ENCODE data around the gene BAD.
A peak's percentile ranks its signal among the peaks of the same experiment; 100 is the strongest.
"Not testable (repeated sequence)": the region's sequence is repeated elsewhere in the genome, so short reads cannot be mapped to it uniquely, and the experiment has no call there.

BAD gene

DNA sequence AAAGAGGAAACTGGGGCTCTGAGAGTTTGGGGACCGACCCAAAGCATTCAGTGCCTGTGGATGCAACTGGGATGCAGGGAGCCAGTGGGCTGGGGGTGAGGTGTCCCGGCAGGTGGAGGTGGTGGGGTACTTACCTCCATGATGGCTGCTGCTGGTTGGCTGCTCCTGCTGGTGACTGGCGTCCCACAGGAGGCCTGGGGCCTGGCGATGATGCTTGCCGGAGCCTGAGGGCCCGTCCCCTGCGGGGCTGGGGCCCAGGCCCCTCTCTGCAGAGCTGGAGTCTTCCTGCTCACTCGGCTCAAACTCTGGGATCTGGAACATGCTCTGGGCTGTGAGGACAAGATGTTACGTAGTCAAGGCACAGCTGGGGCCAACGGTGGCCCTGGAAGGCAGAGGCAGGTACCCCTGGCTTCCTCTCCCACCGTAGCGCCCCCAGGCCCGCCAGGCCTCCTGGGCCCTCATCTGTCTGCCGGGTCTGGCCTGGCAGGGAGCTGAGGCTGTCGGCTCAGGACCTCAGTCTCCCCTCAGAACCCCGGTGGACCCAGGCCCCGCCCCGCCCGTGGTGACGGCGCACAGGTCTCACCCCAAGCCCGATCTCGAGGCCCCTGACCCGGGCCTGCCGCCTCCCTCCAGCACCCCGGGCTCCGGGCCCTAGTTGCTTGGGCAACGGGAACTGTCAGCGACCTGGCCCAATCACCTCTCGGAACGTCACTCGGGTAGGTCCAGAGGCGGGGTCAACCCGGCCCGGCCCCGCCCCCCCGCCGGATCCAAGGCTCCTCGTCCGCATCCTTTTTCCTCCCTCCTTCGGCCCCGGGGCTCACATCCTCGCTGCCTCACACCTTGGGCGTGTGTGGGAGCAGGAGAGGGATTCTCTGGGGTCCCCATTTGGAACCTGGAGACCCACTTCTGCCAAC, at the start of gene BAD:
BAD (minus strand) TSS at position 618 of the 914 bp plus-strand sequence; CDS start at position 321, 297 bp downstream.
- DNase-seq, result peak; percentile 77 to 98 (median 94)

DNA sequence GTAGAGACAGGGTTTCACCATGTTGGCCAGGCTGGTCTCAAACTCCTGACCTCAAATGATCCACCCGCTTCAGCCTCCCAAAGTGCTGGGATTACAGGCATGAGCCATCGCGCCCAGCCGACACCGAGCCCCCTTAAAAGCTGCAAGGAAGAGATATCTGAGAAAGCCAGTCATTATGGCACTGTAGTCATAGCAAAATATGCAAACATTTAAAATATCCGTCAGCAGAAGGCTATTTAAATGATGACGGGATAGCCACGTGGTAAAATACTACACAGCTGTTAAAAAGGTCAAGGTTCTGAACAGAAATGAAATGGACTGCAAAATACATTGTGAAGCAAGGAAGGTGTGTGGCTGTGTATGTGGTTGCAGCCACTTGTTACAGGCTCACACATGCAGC, 49.1 kb upstream of the BAD start:
- no peak for DNase-seq

- DNase-seq, result peak in 8 of 56 donors; percentile 7 to 38 (median 28)
These were observed 47.3 kb upstream of the BAD start for GRCh38 chr11:64331569-64332371.

GRCh38 chr11:64330888-64331287, 46.4 kb upstream of the BAD start:
- DNase-seq, result no peak

GRCh38 chr11:64327993-64328392, 43.5 kb upstream of the BAD start:
- DNase-seq, result no peak

DNA sequence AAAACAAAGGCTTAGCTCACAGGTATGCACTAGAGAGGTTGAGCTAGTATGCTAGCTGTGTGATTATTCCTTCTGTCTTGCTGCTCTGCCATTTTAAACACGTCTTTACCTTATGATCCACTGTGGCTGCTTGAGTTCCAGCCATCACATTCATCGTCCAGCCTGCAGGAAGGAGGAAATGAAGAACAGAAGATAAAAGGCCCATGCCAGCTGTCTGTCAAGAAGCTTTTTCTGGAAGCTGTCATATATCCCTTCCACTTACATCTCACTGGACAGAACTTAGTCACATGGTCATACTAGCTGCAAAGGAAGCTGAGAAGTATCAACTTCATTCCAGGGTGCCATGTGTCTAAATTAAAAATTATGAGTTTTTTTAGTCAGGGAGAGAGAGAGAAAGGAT, 42.9 kb upstream of the BAD start:
- no peak for DNase-seq

- DNase-seq, result no peak
These were observed 40.4 kb upstream of the BAD start for GRCh38 chr11:64324692-64325469.

DNA sequence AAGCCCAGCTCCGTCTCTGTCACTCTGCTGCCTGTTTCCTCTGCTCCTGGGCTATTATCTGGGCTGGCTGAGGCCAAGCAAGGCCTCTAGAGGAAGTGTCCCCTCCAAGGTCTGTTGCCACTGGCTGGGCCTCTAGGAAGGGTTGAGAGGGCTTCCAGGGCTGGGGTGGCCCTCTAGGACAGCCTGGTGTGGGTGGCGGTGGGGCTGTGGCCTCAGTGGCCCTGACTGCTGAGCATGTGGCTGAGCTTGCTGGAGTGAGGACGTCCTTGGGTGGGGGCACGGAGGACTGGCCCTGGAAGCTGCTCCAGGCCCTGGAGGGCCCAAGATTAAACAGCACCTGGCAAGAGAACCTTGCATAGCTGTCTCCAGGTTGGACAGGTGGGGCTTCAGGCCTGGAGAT, 39.5 kb upstream of the BAD start:
- not testable (repeated sequence) for DNase-seq

DNA sequence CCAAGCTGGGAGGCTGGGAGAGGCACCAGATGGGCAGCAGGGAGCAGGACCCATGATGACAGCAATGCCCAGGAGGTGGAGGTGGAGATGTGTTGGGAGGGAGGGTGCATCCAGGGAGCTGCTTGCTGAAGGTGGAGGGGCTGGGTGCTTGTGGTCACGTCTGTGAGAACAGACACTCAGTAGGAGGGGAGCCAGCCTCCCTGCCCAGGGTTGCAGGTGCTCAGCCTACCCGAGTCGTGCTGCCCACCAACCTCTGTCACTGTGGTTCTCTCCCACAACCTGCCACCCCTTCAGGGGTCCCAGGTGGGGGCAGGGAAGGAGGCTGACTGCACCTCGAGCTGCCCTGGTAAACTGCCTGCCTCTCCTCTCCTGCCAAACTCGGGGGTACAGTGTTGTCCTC, 38.9 kb upstream of the BAD start:
- DNase-seq, result no peak

GRCh38 chr11:64322925-64323260, 38.4 kb upstream of the BAD start:
- DNase-seq, result no peak

GRCh38 chr11:64321533-64321932, 37.1 kb upstream of the BAD start:
- DNase-seq, result no peak

DNA sequence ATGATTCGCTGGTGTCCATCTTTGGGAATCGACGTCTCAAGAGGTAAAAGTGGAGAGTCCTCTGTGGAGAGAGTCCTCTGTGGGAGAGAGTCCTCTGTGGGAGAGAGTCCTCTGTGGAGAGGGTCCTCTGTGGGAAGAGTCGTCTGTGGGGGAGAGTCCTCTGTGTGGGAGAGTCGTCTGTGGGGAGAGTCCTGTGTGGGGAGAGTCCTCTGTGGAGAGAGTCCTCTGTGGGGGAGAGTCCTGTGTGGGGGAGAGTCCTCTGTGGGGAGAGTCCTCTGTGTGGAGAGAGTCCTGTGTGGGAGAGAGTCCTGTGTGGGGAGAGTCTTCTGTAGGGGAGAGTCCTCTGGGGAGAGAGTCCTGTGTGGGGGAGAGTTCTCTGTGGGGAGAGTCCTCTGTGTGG, 36.6 kb upstream of the BAD start:
- no peak for DNase-seq

DNA sequence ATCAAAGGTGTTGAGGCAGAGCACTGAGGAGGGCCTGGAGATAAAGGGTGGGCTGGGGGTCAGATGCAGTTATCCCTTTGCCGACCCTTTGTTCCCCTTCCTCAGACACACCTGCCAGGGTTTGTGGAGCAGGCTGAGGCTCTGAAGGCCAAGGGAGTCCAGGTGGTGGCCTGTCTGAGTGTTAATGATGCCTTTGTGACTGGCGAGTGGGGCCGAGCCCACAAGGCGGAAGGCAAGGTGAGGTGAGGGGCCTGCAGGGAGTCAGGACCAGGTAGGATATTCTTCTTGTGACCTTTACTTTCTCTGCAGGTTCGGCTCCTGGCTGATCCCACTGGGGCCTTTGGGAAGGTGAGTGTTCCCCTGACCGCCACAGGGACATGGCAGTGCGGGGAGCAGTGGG, 36.1 kb upstream of the BAD start:
- no peak for DNase-seq

- DNase-seq, result no peak
These were observed 34.6 kb upstream of the BAD start for GRCh38 chr11:64318766-64319761.

DNA sequence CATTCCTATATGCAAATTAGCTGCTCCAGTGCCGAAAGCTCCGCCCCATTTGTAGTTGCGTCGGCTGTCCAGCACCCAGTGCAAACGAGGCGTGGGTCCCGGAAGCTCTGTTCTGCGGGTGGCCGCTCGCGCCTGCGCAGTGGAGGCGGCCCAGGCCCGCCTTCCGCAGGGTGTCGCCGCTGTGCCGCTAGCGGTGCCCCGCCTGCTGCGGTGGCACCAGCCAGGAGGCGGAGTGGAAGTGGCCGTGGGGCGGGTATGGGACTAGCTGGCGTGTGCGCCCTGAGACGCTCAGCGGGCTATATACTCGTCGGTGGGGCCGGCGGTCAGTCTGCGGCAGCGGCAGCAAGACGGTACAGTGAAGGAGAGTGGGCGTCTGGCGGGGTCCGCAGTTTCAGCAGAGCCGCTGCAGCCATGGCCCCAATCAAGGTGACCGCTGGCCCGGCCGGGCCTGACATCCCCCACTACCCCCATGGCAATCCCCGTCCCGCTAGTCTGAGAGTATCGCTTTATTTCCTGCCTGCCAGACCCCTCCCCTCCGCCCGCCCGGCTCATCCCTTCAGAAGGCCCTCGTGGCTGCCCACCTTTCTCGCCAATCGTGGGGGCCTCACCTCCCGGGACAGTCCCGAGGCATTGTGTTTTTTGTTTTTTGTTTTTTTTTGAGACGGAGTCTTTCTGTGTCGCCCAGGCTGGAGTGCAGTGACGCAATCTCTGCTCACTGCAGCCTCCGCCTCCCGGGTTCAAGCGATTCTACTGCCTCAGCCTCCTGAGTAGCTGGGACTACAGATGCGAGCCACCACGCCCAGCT, 33.7 kb upstream of the BAD start, which contains the start of gene PRDX5:
PRDX5 (plus strand) TSS at position 161 of the 805 bp plus-strand sequence; CDS start at position 256, 95 bp downstream.
- DNase-seq, result peak; percentile 60 to 98 (median 95)

DNA sequence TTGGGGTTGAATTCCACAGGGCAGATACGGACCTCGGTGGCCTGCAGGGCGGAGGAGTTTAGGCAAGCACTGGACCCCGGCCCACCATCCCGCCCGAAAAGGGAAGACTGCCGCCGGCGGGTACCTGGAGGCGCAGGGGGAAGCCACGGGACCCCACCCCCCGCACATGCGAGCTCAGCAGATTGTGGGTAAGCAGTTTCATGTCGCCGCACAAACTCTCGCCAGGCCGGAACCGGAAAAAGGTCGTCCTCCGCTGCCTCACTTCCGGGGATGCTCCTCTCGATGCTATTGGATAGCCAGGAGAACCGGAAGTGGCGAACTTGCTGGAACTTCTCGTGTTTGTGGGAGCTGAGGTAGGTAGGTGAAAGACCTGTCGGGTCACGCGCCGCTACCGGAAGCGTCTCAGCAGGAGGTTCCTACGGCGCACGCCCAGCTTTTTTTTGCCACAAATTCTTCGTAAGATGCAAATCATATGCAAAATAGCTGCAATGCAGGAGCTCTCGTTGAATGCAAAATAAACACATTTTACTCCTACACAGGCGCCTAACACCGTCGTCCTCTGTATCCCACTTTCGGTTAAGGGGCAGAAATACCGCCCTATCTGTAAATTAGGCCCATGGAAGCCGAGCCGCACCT, 33.0 kb upstream of the BAD start, which contains the start of gene TRMT112:
TRMT112 (minus strand) TSS at position 235 of the 636 bp plus-strand sequence; CDS start at position 202, 33 bp downstream.
- peak; percentile 75 to 99 (median 96) for DNase-seq

GRCh38 chr11:64316672-64317324, 32.3 kb upstream of the BAD start:
- peak in 2 of 56 donors; percentile 52 to 63 for DNase-seq

All from nucleus accumbens (tissue), 56 donors.